Astrocyte of the cerebellum (primary cell): Measurements from ENCODE around the gene EYA2.

Experiments
- DNase-seq: peaks from one replicate; pipeline ENCODE4 v3.0.0-alpha.2; 2011; ENCODE audit warnings: low read depth
- H3K4me3 ChIP-seq: 2 replicates; pipeline ENCODE4 v1.5.1; 2011; ENCODE audit warnings: mild to moderate bottlenecking, low read depth, low read length, moderate library complexity
- CTCF ChIP-seq: IDR thresholded peaks from 2 replicates; pipeline ENCODE4 v1.5.1; 2012; ENCODE audit warnings: low read length, low read depth, moderate library complexity, mild to moderate bottlenecking; ENCODE audit errors: missing control alignments
- in situ Hi-C: cut with HindIII; loops from 2 replicates; pipeline ENCODE4 v1.10.0; 2017; ENCODE audit warnings: low sequenced_read_pairs

The EYA2 gene

DNA sequence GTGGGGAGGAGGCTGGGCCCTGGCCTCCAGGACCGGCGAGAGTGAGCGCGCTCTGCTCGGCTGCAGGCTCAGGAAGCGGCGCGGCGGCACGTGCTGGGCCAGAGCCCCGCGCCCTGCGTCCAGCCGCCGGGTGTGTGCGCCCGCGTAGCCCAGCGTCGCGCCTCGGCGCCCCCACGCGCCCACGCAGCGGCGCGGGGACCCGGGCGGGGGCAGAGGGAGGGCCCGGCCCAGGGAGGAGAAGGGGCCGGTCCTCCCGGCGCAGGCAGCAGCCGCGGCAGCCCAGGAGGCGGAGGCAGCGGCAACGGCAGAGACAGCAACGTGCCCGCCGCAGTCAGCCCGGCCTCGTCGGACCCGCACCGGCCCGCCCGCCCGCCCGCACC, at the start of gene EYA2:
TSS of gene EYA2 (plus strand) at position 265 of the 380 bp plus-strand sequence. CDS start 95,168 bp downstream, outside the sequence.
- DNase-seq, result no peak
- peak within 1 kb of the TSS; percentile 29 for H3K4me3 ChIP-seq
- in situ Hi-C loops, result no loop called here

DNA sequence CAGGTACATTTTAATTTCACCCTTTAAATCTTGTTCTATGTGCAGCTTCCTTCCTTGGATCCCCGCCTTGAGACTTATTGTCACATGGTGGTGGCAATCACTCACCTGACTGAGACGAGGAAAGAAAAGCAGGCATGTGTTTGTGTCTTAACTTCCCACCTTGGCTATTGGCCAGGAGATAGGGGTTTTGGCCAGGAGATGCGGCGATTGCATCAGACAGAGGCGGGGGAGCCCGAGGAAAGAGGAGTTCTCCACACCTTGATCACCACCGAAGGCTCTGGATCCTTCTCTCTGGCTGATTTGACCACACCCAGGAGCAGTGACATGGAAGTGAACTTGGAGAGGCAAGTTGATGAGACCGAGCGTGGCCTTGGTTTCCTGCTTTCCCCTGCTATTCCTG, 49.7 kb upstream of the EYA2 start:
- no peak overlapping the region for H3K4me3 ChIP-seq
- no peak for DNase-seq
- no peak for TF ChIP-seq CTCF
- in situ Hi-C loops, result no loop called here

More for the DNA sequence above, at the start of gene EYA2:
- no peak for TF ChIP-seq CTCF

DNA sequence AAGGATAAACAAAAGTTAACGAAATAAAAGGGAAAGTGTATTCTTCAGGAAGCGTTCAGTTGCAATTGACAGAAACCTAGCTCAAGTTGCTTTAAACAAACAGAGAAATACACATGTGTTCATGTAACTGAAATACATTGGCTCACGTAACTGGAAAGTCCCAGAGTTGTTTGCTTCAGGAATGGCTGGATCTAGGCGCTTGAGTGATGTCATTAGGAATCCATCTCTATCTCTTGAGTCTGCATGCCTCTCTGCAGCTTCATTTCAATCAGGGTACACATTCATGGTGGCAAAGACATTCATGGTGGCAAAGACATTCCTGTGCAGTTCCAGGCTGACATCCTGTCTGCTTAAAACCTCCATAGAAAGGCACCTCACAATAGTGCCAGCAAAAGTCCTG, 45.4 kb upstream of the EYA2 start:
- no peak overlapping the region for H3K4me3 ChIP-seq
- in situ Hi-C loops, result no loop called here
- TF ChIP-seq CTCF, result no peak
- no peak for DNase-seq

- no peak overlapping the region for H3K4me3 ChIP-seq
- in situ Hi-C loops, result no loop called here
- no peak for DNase-seq
- TF ChIP-seq CTCF, result no peak
Observed at GRCh38 chr20:46849751-46850150, 44.9 kb upstream of the EYA2 start.

DNA sequence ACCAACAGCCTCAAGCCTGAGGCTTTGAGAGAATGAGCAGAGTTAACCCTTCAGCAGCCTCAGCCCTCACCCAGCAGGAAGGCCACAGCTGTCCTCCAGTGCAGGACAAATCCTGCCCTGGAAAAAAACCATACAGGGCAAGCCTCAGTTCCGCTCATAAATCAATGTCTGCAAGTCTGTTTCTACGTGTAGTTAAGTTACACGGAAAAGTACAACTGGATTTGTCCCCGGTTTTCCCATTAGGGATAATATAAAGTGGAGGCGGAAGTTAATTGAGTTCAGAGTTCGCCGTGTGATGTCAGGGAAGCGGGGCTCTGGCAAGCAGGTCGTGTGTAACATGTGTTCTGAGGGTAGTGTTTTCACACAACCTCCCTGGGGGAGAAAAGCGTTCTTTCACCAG, 44.2 kb upstream of the EYA2 start:
- no peak overlapping the region for H3K4me3 ChIP-seq
- in situ Hi-C loops, result no loop called here
- DNase-seq, result no peak
- TF ChIP-seq CTCF, result no peak

GRCh38 chr20:46850896-46851295, 43.7 kb upstream of the EYA2 start:
- H3K4me3 ChIP-seq, result no peak overlapping the region
- in situ Hi-C loops, result no loop called here
- no peak for TF ChIP-seq CTCF
- DNase-seq, result no peak

DNA sequence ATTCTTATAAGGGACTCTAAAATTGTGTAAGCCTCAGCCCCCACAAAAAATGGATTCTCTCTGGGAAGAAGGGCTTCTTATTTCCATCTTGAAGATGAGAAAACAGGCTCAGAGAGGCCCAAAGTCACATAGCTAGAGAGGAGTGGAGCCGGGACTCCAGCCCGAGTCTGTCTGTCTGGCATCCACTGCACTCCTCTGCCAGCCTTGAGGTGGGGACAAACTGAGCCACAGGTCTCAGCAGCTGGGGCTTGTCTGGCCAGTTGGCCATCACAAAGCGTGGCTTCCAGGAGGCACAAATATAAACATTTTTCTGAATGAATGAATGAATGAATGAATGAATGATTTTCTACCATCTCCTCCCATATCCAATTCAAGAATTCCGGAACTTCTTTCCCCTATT, 42.9 kb upstream of the EYA2 start:
- no peak overlapping the region for H3K4me3 ChIP-seq
- DNase-seq, result no peak
- in situ Hi-C loops, result no loop called here
- no peak for TF ChIP-seq CTCF
